HG03064 (cell line): ENCODE measurements around the gene RASSF4.

Experiments used
- ATAC-seq: cut with Tn5 transposase; IDR thresholded peaks from one replicate; pipeline ENCODE4 v1.9.1; 2021; ENCODE audit warnings: low read depth; ENCODE audit not compliant: unreplicated experiment

Gene RASSF4

GRCh38 chr10:44944354-44944753 lies 15.2 kb upstream of the RASSF4 start:
- ATAC-seq = no peak

GRCh38 chr10:44946205-44946604 lies 13.4 kb upstream of the RASSF4 start:
- ATAC-seq = no peak

GRCh38 chr10:44947371-44948152 lies 12.0 kb upstream of the RASSF4 start:
- peak; percentile 47 for ATAC-seq

GRCh38 chr10:44948642-44949041 lies 11.0 kb upstream of the RASSF4 start:
- ATAC-seq = no peak

GRCh38 chr10:44949127-44949802 lies 10.3 kb upstream of the RASSF4 start:
- ATAC-seq = no peak

GRCh38 chr10:44949915-44950314 lies 9.7 kb upstream of the RASSF4 start:
- ATAC-seq = no peak

GRCh38 chr10:44950326-44951225 lies 9.0 kb upstream of the RASSF4 start:
- ATAC-seq = no peak

- no peak for ATAC-seq
Measured at GRCh38 chr10:44951576-44952226, 7.9 kb upstream of the RASSF4 start.

- ATAC-seq = no peak
Measured at GRCh38 chr10:44952779-44953231, 6.8 kb upstream of the RASSF4 start.

GRCh38 chr10:44954042-44954441 lies 5.6 kb upstream of the RASSF4 start:
- ATAC-seq = no peak

GRCh38 chr10:44954962-44955361 lies 4.6 kb upstream of the RASSF4 start:
- ATAC-seq = no peak

GRCh38 chr10:44955413-44956070 lies 4.1 kb upstream of the RASSF4 start:
- no peak for ATAC-seq

- no peak for ATAC-seq
Measured at GRCh38 chr10:44956226-44956625, 3.4 kb upstream of the RASSF4 start.

- no peak for ATAC-seq
Measured at GRCh38 chr10:44956717-44957706, 2.6 kb upstream of the RASSF4 start.

- no peak for ATAC-seq
Measured at GRCh38 chr10:44958196-44958897, 1.3 kb upstream of the RASSF4 start.

- ATAC-seq = no peak
Measured at GRCh38 chr10:44958898-44959246, 730 bp upstream of the RASSF4 start.

GRCh38 chr10:44960088-44960460 lies 472 bp downstream of the RASSF4 start:
- ATAC-seq = no peak

GRCh38 chr10:44960482-44961229 lies 1.1 kb downstream of the RASSF4 start:
- no peak for ATAC-seq
